ENCODE measurements around the gene NCK2. TPM values are rescaled to one million over a fixed set of nuclear protein-coding genes. Genes with fewer than 3 reads are reported as not detected.

Gene NCK2
- 10 to 100 TPM; 18.6 to 20.2 (median 19.8) TPM for total RNA-seq (2021; fragmentation: NEBNext Ultra II Directional; extraction: Animal tissue kit (Norgen Biotek cat#: 25700))
- long read RNA-seq, partial matches to known transcripts = 5 of 9 reads
- long read RNA-seq, other reads (novel, unspliced or antisense) = 1 of 9 reads

DNA sequence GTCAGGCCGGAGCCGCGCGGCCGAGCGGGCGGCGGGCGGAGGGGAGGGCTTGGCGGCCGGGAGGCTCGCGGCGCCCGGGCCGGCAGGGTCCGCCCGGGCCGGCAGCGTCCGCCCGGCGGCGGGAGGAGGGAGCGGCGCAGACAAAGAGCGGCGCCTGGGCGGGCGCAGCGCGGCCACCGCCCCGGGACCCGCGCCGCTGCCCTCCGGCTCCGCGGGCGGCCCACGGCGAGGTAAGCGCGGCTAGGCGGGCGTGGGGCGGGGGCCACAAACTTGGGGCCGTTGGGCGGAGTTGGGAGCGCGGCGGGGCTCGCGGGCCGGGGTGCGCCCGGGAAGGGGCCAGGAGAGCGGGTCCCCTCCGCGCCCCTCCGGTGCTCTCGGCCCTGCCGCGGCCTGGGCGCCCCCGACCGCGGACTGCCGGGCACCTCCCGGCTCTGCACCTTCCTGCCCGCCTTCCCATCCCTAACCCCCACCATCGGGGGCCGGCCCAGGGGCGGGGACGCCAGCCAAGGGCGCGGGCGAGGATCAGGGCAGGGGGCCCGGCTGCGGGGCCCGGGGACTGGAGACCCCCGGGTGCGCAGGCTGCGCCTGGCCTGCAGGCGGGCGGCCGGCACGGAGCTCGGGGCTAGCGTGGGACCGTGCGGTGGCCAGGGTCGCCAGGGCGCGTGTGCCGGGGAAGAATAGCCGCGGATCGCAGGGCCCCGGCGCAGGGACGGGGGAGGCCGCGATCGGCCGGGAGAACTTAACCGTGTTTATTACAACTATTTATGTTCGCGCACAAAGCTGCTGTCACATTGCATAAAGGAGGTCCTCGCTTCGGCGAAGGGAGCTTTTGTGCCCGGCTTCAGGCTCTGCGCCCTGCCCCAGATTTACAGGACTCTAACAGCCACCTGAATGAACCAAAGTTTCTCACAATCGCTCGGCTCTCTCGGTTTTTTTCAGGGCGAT is at the start of gene NCK2:
Gene NCK2 (plus strand): TSS at position 4 of the 945 bp plus-strand sequence. CDS start 110,152 bp downstream, outside the sequence.
- peaks cover 7% of the 10 kb centered on the region for H3K27me3 Mint-ChIP-seq (ENCODE audit: insufficient read depth)
- peak within 1 kb of the TSS; percentile 92 for H3K4me3 Mint-ChIP-seq
- H3K27ac Mint-ChIP-seq = peak within 1 kb of the TSS; percentile 71
- no peak for DNase-seq
- peaks cover 3% of the 10 kb centered on the region; the same call in 1 of the 2 replicates for H3K36me3 Mint-ChIP-seq (ENCODE audit: low read depth)
- H3K9me3 Mint-ChIP-seq = no peaks in the 10 kb centered on the region
- peaks cover 53% of the 10 kb centered on the region for H3K4me1 Mint-ChIP-seq (ENCODE audit: low read depth)
- TF ChIP-seq, protein P1, sequence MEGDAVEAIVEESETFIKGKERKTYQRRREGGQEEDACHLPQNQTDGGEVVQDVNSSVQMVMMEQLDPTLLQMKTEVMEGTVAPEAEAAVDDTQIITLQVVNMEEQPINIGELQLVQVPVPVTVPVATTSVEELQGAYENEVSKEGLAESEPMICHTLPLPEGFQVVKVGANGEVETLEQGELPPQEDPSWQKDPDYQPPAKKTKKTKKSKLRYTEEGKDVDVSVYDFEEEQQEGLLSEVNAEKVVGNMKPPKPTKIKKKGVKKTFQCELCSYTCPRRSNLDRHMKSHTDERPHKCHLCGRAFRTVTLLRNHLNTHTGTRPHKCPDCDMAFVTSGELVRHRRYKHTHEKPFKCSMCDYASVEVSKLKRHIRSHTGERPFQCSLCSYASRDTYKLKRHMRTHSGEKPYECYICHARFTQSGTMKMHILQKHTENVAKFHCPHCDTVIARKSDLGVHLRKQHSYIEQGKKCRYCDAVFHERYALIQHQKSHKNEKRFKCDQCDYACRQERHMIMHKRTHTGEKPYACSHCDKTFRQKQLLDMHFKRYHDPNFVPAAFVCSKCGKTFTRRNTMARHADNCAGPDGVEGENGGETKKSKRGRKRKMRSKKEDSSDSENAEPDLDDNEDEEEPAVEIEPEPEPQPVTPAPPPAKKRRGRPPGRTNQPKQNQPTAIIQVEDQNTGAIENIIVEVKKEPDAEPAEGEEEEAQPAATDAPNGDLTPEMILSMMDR (IDR thresholded peaks at IDR 0.05) = no peak; the same call in 1 of the 2 replicates

DNA sequence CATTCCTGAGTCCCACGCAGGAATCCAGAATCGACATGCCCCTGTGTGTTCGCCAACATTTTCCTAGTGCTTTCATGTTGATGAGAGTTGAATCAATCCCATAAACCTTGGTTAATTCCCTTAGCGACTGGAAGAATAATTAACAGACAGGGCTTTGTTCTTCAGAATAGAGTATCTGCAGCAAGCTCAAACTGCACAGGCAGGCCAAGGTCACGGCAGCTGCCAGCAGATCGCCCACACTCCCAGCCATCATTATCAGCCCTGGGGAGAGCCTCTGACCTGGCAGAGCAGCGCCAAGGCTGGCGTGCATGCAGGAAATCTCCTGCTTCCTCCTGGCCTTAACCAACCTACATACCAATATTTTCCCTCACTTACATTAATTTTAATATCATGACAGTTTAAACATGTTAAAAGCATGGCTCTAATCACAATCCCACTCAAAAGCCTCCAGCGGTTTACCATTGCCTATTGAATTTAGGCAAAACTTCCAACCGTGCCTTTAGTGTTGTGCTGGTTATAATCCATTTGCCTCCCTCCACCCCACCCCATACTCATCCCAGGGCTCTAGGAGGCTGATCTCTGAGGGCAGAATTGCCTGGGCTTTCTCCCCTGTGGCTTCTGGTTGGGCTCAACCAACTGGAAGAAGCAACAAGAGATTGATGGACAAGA is 46.8 kb upstream of the NCK2 start:
- Mint-ChIP-seq H3K4me1 (ENCODE audit: low read depth) (no peaks in the 10 kb centered on the region), H3K9me3 (no peaks in the 10 kb centered on the region; the same call in 1 of the 2 replicates), H3K36me3 (ENCODE audit: low read depth) (no peaks in the 10 kb centered on the region), H3K27ac (no peak overlapping the region), H3K4me3 (no peak overlapping the region), H3K27me3 (ENCODE audit: insufficient read depth) (peaks cover 28% of the 10 kb centered on the region)
- TF ChIP-seq, protein P1 (IDR thresholded peaks at IDR 0.05) = no peak
- no peak for DNase-seq

DNA sequence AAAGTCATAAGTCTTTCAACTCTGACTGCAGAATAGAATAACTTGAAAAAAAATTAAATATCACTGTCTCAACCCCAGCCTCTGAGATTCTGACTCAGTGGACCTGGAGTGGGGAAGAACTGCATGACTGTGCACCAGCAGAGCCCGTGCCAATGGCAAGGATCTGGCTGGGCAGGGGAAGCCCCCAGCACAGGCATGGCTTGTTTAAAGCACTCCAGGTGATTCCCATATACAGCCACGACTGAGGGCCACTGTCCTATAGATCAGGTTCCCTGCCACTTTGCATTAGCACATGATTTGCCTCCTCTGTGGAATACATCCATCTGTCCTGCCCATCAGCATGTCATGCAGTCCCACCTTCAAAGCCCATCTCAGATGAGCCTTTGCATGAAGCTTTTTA is 45.9 kb upstream of the NCK2 start:
- H3K4me1 Mint-ChIP-seq (ENCODE audit: low read depth) = no peaks in the 10 kb centered on the region
- TF ChIP-seq, protein P1 (IDR thresholded peaks at IDR 0.05) = no peak
- H3K27ac Mint-ChIP-seq = no peak overlapping the region
- H3K9me3 Mint-ChIP-seq = no peaks in the 10 kb centered on the region; the same call in 1 of the 2 replicates
- H3K4me3 Mint-ChIP-seq = no peak overlapping the region
- no peak for DNase-seq
- H3K27me3 Mint-ChIP-seq (ENCODE audit: insufficient read depth) = peaks cover 32% of the 10 kb centered on the region
- no peaks in the 10 kb centered on the region for H3K36me3 Mint-ChIP-seq (ENCODE audit: low read depth)

DNA sequence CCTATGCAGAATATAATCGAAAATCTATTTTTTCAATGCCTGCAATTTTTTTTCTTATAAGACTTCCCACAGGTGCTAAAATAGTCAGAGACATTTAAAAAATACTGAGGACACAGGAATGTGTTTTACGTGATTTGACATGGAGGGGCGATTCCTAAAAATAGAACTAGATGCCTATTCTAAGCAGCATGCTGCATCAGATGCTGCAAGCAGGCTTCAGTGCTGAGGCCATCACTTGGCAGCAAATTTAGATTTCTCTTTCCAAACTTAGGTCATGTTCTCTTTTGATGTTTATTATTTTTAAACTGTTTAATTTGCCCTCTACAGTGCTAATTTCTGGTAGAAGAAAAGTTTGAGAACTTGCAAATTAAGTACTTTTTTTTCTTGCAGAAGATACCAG is 43.7 kb upstream of the NCK2 start:
- no peak overlapping the region for H3K4me3 Mint-ChIP-seq
- H3K27me3 Mint-ChIP-seq (ENCODE audit: insufficient read depth) = peaks cover 27% of the 10 kb centered on the region
- H3K27ac Mint-ChIP-seq = no peak overlapping the region
- no peak for DNase-seq
- TF ChIP-seq, protein P1 (IDR thresholded peaks at IDR 0.05) = no peak
- H3K36me3 Mint-ChIP-seq (ENCODE audit: low read depth) = no peaks in the 10 kb centered on the region
- H3K9me3 Mint-ChIP-seq = no peaks in the 10 kb centered on the region
- H3K4me1 Mint-ChIP-seq (ENCODE audit: low read depth) = no peaks in the 10 kb centered on the region

DNA sequence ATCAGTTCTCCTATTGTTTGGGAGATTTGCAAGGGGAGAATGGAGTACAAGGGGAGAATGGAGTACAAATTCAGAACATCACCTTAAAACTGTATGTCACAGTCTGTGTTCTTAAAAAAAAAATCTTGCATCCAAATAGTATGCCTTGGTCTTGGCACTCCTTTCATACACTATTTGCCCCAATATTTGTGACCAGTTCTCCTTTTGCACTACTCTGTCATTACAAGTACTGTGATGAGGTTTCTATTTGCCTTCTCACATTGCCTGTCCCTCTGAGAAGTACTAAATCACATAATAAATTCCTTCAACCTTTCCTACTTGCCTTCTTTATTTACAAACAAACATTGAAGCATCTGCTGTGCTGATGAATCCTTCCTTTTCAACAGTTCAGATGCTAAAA is 36.0 kb upstream of the NCK2 start:
- no peak overlapping the region for H3K27ac Mint-ChIP-seq
- no peaks in the 10 kb centered on the region for H3K9me3 Mint-ChIP-seq
- DNase-seq = no peak
- H3K4me1 Mint-ChIP-seq (ENCODE audit: low read depth) = peaks cover 13% of the 10 kb centered on the region
- H3K4me3 Mint-ChIP-seq = no peak overlapping the region
- no peaks in the 10 kb centered on the region for H3K36me3 Mint-ChIP-seq (ENCODE audit: low read depth)
- peaks cover 22% of the 10 kb centered on the region for H3K27me3 Mint-ChIP-seq (ENCODE audit: insufficient read depth)
- TF ChIP-seq, protein P1 (IDR thresholded peaks at IDR 0.05) = no peak

Measured in HFFc6 (cell line).